GM19035 (cell line): Measurements from ENCODE around the gene EMP3.
"Not testable (repeated sequence)": the region's sequence is repeated elsewhere in the genome, so short reads cannot be mapped to it uniquely, and the experiment has no call there.

Experiments used
- ATAC-seq: cut with Tn5 transposase; IDR thresholded peaks from one replicate; pipeline ENCODE4 v1.9.1; 2021; ENCODE audit not compliant: unreplicated experiment

The EMP3 gene, protein sequence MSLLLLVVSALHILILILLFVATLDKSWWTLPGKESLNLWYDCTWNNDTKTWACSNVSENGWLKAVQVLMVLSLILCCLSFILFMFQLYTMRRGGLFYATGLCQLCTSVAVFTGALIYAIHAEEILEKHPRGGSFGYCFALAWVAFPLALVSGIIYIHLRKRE

DNA sequence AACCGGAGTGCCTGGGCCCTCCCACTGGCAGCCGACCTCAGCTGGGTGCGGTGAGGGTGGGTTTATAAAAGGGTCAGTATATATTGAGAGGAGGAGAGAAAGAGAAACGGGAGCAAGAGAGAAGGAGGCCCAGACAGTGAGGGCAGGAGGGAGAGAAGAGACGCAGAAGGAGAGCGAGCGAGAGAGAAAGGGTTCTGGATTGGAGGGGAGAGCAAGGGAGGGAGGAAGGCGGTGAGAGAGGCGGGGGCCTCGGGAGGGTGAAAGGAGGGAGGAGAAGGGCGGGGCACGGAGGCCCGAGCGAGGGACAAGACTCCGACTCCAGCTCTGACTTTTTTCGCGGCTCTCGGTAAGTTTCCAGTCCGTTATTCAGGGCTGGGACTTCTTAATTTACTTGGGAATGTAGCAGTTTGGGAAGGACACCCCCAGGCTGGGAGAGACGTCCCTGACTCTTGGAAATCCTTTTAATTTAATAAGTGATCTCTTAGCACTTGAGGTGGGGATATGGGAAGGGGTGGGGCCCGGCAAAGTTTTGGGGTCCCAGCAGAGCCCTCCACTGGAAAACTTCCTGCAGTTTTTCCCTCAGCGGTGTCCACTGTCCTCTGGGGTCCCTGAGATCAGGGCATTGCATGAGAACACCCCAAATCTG lies at the start of gene EMP3:
EMP3 (plus strand) TSS at position 288 of the 646 bp plus-strand sequence. CDS start 1,293 bp downstream, outside the sequence.
- ATAC-seq = no peak

DNA sequence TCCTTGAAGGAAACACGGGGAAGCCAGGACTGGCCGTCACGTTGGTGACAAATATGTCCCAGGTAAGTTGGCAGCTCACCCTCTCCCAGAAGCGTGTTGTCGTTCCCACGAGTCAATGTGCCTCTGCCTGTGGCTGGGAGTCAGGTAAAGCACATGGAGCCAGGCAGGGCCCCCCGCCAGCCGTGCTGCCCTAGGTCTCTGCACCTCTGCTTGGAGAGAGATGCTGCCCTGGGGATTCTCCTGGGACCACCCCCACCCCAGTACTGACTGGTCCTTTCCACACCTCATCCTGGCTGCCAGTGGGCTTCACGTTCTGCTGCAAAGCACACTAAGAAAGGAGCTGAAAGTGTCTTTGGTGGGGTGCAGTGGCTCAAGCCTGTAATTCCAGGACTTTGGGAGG lies 45.6 kb upstream of the EMP3 start:
- no peak for ATAC-seq

DNA sequence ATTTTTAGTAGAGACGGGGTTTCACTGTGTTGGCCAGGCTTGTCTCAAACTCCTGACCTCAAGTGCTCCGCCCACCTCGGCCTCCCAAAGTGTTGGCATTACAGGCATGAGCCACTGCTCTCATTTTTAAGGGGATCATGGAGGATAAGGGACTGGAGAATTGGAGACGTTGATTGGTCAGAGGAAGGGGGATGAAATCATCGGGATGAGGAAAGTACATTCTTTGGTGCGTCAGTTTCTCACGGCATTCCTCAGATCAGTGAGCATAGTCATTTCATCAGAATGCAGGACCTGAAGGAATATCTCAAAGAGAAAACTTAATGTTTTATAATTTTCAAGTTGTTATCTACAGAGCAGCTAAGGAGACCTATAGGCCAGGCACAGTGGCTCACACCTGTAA lies 41.4 kb upstream of the EMP3 start:
- ATAC-seq = no peak

DNA sequence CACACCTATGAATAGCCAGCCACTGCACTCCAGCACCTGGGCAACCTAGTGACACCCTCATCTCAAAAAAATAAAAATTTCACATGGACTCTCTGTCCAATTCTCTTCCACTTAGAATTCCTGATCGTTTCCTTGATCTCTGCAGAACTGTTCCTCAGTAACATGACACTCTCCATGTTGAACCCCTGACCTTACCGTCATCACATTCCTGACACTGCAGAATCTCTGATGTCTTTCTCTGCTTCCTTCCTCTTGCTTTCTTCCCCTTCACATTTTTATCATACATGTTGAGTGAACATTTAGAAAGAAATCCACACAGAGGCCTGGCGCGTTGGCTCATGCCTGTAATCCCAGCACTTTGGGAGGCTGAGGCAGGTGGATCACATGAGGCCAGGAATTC lies 40.5 kb upstream of the EMP3 start:
- ATAC-seq = no peak

DNA sequence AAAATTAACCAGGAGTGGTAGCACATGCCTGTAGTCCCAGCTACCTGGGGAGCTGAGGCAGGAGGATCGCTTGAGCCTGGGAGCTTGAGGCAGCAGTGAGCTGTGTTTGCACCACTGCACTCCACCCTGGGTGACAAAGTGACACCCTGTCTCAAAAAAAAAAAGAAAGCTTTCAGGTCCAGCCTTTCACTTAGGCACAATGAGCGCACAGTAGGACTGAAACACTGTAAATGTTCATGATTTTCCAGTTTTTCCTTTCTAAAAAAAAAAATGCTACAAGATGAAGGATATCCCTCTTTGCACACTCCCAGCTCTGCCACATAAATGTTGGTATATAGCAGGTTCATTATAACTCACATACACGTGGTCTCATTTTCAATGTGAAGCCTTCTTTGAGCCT lies 37.6 kb upstream of the EMP3 start:
- no peak for ATAC-seq

DNA sequence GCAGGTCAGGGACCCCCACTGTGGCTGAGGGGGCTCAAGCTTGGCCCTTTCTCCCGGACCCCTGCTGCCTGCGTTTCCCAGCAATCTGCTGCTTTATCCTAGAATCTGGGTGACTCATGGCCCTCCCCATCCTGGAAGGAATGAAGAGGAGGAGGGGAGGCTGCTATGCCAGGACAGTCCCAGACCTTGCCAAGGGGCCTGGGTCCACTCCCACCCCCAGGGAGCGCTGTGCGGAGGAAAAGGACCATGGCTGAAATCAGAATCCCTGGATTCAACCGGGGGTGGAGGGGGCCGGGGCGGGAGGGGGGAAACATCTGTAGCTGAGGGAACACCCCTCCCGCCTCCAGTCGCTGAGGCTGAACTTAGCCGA lies 35.0 kb upstream of the EMP3 start:
- no peak for ATAC-seq

DNA sequence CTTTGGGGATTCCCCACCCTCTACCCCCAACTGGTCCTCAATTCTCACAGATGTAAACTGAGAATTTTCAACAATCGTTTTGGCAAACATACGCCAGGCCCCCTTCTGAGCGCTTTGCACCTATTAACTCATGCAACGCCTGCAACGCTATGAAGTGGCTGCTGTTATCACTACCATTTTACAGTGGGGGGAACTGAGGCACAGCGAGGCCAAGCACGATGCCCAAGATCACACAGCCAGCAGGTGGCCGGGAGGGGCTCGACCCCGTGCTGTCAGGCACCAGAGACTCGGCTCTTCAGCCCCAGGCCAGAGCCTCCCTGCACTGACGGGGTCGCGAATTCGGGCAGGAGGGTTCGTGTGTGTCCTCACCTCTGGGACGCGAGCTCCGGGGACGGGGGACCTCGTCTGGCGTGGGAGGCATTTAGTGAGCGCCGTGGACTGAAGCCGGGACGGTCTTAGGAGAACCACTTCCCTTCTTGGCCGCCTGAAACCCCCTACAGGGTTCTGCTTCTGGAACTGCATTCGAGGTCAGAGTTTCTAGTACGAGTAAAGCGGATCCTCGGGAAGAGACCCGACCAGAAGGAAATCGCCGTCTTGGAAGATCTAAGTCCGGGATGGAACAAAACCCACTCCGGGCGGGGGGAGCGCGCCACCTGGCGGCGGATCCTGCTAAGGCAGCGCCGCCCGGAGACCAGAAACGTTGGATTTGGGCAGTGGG lies 34.4 kb upstream of the EMP3 start:
- ATAC-seq = no peak

DNA sequence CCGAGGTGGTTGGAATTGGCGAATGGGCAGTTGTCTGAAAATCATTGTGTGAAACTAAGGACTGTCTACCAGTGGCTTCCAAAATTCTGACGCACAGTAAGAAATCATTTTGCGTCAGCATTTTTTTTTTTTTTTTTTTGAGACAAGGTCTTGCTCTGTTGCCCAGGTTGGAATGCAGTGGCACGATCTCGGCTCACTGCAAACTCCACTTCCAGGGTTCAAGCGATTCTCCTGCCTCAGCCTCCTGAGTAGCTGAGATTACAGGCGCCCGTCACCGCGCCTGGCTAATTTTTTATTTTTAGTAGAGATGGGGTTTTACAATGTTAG lies 33.9 kb upstream of the EMP3 start:
- ATAC-seq = not testable (repeated sequence)

DNA sequence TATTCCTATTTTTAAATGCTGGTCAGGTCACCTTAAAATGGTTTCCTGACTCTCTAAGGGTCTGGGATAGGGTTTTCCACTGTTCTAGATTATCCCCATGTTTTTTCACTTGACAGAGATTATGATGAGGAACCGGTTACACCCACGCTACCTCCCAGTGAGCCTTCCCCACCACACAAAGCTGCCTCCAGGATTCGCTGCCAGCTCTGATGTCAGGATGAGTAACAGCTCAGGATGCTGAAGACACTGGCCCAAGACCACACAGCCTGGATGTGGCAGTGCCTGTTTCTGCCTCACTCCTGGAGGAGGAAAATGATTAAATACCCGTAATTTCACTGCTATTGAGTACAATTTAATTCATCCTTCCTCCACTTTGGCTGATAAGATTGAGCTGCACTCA lies 32.6 kb upstream of the EMP3 start:
- ATAC-seq = no peak

DNA sequence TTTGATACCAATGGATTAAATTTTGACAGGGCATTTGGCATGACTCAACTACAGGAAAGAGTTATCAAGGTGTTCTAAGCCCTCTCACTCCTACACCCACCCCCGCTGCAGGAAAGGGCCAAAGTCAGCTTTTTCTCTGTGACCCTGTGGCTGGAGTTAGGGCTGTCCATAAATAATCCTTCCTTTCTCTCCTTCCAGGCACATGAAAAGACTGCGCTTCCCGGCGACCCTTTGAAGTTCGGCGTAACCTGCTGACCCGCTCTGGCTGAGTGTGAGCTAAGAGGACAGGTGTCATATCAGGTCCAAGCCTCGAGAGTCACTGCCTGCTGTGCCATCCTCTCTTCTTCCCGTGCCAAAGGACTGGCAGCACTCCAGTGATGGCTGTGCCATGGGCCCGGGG lies 29.9 kb upstream of the EMP3 start:
- ATAC-seq = no peak

DNA sequence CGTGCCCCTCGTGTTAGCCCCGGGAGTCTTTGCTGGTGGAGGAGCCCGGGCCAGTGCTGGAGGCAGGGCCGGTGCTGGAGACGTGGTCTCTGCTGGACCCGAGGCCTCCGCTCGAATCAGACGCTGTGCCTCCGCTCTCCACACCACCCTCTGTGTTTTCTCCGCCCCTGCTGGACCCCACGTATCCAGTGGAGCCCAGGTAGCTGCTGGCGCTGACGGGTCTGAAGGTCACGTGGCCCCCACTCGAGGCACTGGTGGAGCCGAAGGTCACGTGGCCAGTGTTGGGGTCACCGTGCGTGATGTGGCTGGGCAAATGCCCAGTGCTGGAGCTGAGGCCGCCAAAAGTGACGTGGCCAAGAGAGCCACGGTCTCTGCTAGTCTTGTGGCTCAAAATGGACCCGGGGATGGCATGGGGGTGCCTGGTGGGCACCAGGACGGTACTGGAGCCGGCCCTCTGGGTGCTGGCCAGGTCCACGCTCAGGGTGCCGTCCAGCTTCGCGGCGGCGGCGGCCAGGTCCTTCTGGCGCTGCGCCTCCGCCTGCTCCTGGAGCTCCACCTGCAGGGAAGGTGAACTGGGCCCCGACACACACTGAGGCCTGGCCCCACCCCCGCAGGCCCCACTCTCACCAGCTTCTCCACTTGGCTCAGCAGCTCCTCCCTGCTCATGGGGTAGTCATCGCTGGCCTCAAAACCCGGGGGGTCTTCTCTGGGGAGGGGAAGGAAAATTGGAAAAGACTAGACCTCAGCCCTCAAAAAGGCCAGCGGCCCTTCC lies 28.2 kb upstream of the EMP3 start:
- ATAC-seq = no peak

DNA sequence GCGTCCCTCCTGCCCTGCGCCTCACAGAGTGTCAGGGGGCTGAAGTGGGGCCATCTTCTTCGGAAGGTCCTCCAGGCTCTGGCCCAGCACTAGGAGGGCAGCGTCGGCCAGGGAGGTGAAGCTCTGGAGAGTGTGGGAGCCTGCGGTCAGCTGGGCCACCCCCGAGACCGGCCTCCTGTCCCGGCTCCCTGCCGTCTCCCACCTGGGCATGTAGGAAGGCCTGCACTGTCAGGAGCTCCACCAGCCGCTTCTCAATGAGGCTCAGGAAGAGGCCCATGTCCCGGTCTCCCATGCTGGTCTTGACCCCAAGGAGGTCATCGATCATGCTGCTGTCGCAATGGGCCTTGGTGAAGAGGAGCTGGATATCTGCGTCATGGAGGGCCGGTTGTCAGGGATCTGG lies 27.4 kb upstream of the EMP3 start:
- ATAC-seq = no peak

DNA sequence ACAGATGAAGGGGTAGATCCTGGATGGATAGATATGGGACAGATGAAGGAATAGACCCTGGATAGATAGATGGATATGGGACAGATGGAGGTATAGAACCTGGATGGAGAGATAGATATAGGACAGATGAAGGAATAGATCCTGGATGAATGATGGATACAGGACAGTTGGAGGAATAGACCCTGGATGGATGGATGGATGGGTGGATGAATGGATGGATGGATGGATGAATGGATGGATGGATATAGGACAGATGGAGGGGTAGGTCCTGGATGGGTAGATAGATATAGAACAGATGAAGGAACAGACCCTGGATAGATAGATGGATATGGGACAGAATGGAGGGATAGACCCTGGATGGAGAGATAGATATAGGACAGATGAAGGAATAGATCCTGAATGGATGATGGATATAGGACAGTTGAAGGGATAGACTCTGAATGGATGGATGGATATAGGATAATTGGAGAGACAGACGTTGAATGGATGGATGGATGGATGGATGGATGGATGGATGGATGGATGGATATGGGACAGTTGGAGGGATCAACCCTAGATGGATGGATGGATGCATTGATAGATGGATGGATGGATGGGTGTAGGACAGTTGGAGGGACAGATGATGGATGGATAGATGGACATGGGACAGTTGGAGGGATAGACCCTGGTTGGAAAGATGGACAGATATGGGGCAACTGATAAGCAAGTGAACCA lies 23.3 kb upstream of the EMP3 start:
- ATAC-seq = no peak

DNA sequence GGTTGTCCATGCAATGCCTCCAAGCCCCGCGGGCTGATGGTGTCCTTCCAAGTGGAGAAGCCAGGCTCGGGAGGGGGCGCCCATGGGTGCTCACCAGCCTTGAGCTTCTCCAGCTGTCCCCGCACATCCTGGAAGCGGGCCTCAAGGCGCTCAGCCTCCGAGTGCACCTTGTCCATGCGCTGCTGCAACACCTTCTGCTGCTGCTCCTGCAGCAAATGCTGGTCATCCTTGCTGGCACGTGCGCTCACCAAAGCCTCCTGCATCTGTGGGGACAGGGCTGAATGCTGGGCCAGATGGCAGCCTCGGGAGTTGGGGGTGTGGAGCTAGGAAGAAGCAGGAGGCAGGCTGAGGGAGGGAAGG lies 22.8 kb upstream of the EMP3 start:
- no peak for ATAC-seq

DNA sequence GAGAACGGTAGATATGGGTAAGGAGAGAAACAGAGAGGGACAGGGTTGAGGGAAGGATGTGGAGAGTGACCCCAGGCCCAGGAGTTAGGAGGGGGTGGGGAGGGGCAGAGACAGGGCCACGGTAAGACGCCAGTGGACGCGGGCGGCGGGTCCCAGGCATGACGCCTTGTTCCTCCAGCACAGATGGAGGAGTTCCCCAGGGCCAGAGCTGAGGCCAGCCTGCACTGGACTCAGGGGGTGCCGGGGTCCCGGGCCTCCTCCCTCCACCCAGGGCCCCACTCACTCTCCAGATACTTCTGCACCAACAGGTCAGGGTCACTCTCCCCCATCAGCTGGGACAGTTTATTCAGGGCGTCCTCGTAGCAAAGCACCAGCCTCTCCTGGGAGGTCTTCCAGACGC lies 22.0 kb upstream of the EMP3 start:
- ATAC-seq = no peak

DNA sequence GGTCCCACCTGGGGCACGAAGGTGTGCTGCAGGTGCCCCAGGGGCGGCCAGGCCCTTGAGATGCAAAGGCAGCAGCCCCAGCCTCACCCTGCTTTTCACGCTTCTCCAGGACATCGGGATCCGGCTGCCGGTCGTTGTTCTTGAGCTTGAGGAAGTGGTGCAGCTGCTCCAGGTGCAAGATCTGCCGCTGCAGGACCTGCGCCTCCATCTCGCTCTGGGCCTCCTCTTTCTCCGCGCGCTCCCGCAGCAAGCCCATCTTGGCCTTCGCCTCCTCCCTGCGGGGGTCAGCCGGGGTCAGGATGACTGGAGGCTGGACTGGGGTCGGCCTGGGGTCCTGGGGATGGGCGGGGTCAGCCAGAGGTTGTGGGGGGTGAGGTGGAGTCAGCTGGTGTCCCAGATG lies 21.5 kb upstream of the EMP3 start:
- ATAC-seq = no peak

DNA sequence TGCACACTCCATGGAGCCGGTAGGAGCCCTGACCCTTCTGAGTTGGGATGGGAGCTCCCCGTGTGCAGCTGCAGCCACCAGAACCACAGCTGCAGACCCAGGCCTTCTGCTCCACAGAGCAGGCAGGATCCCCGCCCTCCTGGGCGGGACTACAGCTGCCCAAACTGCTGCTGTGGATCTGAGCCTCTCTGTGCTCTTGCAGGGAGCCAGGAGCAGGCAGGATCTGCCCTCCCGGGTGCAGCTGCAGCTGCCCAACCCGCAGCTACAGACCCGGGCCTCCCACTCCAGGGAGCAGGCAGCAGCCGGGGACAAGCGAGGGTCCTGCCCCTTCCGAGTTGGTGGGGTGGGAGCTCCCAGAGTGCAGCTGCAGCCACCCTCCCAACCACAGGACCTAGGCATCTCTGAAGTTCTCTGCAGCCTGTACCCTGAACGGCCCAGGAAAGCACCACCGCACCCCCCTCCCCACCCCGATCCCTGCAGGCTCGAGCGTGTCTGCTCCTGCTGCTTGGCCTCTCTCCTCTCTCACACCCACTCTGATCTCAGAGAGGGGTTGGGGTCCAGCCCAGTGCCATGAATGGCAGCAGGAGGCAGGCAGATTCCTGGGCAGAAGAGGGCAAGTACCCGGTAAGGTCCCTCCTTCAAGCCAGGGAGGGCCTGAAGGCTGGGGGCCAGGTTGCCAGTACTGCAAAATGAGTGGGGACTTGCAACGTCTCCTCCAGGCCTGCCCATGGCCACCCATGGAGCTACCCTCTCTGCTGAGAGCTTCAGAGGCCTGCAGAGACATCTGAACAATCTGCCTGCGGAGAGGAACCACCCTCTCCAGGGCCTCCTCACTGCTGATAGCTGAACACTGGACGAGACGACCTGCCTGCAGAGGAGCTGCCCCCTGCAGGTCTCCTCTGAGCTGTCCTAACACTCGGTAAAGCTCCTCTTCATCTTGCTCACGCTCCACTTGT lies 16.4 kb upstream of the EMP3 start:
- ATAC-seq = no peak

DNA sequence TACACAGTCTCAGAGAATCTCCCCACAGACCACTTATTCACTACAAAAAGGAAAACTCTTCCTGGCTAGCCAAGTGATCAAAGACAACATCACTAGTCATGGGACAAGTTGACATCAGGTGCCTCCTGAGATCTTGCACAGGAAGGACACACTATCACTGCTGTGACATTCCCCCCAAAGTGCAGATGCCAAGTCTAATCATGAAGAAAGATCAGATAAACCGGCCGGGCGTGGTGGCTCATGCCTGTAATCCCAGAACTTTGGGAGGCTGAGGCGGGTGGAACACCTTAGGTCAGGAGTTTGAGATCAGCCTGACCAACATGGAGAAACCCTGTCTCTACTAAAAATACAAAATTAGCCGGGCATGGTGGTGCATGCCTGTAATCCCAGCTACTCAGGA lies 15.6 kb upstream of the EMP3 start:
- ATAC-seq = not testable (repeated sequence)

DNA sequence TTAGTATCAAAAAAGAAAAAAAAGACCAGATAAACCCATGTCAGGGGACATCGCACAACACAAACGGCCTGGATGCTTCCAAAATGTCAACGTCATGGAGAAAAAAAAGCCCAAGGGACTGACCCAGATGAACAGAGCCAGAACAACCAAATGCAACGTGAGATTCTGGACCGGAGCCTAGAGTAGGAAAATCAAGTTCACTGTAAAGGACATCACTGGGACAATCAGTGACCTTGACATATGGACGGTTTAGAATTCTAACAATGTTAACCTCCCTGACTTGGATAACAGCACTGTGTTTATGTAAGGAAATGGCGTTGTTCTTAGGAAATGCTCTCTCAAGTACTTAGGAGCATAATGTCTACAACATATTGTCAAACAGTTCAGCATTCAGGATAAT lies 15.1 kb upstream of the EMP3 start:
- ATAC-seq = no peak

DNA sequence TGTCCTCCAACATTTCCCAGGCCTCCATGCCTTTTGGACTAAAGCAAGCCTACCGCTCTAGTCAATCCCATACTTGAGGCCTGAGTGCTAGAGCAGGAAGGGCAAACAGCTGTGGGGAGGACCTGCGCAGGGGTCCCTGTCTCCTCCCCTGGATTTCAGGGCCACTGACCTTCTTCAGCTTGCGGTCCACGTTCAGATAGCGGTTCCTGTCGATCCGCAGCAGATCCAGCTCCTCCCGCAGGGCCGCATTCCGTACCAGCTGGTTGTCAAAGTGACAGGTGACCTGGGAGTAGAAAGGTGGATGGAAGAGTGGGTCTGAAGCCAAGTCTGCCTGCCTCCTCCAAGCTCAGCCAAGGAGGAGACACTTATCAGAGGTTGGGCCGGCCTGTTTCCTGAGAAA lies 14.0 kb upstream of the EMP3 start:
- ATAC-seq = no peak
